NB4 (cell line): Measurements from ENCODE around the gene C12orf56.

Experiments used
- CTCF ChIP-seq: IDR thresholded peaks from one replicate; pipeline ENCODE4 v1.5.1; 2012; ENCODE audit warnings: low read depth, low read length
- POLR2A ChIP-seq: IDR thresholded peaks from 2 replicates; pipeline ENCODE4 v1.6.1; 2011; ENCODE audit warnings: mild to moderate bottlenecking; ENCODE audit not compliant: insufficient read length; ENCODE audit errors: extremely low read depth
- TF ChIP-seq, protein P1 (sequence below): IDR thresholded peaks from 2 replicates; pipeline ENCODE4 v1.6.1; 2011; ENCODE audit warnings: low read depth, low read length

DNA sequence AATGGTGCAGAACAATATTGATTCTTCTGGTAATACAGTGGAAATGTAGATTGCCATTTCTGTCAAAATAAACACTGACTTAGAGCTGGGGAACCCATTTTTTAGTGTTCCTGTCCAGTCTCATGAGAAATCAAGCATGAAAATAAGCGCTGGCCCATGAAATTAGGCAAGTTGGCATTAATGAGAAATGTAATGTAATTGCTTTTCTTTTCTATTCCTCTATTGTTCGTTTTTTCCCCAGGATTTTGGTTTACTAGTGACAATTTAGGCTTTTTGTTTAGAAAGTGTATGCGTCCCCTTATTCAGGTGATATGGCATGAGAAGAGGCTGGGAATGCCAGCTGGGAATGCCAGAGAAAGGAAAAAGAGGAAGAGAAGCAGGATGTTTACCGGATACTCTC, 104.0 kb downstream of the C12orf56 start:
- no peak for TF ChIP-seq CTCF
- no peak for TF ChIP-seq POLR2A
- TF ChIP-seq, protein P1, sequence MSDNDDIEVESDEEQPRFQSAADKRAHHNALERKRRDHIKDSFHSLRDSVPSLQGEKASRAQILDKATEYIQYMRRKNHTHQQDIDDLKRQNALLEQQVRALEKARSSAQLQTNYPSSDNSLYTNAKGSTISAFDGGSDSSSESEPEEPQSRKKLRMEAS = no peak
